Pons (tissue), 1 donor: ENCODE results near the gene PSMB5.
"Not testable (repeated sequence)": the region's sequence is repeated elsewhere in the genome, so short reads cannot be mapped to it uniquely, and the experiment has no call there.

Experiments used
- DNase-seq: peaks from one replicate; pipeline ENCODE4 v3.0.0-alpha.2; 2016; ENCODE audit warnings: low spot score

The PSMB5 gene

DNA sequence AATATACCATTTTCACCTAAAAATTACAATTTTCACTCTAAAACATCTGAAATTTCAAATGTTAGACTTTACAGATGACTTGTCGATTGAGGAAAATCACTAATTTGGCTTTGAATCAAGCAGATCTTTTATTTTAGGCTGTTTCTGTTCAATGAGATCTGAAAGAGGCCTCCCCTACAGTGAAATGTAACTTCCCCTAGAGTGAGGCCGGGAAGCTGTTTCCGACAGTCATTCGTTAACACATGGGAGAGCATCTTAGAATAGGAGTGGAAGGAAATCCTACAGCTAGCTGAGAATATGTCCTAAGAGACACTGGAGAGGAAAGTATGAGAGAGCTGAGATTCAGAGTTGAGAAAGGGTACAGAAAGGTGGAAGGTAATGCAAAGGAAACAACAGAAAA is 19.1 kb downstream of the PSMB5 start:
- DNase-seq: no peak

DNA sequence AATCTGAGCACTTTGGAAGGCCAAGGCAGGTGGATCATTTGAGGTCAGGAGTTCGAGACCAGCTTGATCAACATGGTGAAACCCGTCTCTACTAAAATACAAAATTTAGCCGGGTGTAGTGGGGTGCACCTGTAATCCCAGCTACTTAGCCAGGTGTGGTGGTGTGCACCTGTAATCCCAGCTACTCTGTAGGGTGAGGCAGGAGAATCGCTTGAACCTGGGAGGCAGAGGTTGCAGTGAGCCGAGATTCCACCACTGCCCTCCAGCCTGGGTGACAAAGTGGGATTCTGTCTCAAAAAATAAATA is 21.0 kb downstream of the PSMB5 start:
- not testable (repeated sequence) for DNase-seq

DNA sequence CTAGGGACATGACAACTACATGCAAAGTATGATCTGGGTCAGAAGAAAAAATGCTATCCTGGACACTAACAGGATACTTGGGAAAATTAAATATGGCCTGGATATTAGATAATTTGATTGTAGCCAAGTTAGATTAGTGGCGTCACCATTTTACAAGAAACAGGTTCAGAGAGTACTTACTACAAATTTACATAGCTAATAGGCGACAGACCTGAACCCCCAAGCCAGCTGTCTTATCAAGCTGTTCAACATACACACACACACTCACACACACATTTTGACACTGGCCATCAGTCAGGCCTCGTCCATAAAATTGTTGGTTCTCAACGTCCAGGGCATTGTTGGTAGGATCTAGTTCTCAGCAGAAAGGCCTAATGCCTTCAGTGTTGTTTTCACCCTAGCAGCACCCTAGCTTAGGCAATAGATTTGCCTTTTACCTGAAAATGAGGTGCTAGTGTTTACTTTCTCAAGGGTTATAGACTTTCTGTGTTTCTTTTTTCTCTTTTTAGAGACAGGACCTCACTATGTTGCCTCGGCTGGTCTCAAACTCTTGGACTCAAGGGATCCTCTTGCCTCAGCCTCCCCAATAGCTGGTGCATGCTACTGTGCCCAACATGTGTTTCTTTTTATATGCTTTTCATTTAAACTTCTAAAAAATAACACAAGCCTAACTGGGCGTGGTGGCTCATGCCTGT is 21.5 kb downstream of the PSMB5 start:
- no peak for DNase-seq

DNA sequence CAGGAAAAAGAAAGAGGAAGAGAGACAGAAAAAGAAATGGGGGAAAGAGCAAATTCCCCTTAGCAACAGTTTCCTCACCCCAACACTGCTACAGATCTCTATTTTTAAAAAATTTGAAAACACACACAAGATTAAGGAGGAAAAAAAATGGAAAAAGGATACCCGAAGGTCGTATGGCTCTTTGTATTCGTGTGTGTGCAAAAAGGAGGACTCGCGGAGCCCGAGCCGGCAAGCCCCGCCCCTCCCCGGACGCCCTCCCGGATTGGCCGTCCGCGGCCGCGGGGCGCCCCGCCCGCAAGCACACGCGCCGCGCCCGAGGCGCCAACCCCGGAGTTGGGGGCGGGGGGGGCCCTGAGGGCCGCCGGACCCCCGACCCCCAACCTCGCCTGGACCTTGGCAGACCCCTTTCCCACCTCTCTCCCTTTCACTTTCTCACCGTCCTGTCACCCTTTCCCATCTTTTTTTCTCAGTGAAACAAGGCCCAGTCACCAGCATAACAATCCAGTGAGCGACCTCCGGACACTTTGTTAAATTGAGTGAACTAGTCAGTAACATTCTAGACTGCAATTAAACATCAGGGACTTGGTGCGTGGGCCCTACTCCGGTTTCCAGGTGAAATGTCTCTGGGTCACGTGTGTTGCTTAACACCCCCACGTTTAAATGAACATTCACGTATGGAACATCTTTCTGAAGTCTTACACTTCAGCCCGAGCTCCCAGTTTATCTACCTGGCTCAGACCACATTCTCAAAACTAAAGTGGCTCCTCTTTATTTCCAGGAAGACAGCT is 24.6 kb downstream of the PSMB5 start, which contains the start of gene C14orf93:
Gene C14orf93 (minus strand): TSS at position 205 of the 788 bp plus-strand sequence. CDS start 11,120 bp downstream, outside the sequence.
- peak; percentile 69 for DNase-seq

DNA sequence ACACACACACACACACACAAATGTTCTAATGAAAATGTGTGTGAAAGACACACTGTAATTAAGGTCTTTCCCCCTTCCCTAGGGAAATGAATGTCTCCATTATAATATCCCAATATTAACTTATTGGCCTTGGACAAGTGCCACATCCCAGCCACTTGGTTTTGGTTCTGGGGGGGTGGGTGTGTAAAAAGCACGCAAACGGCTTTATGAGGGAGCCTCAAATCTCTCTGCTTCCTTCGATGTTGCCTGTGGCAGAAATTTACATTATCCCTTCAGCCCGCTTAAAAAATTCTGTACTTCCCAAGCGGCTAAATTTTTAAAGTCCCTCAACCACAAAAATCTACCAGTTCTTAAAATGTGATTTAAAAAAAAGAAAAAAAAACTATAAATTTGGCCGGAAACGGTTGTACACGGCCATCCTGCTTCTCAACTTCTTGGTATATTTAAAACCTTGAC is 25.2 kb downstream of the PSMB5 start:
- DNase-seq: no peak

DNA sequence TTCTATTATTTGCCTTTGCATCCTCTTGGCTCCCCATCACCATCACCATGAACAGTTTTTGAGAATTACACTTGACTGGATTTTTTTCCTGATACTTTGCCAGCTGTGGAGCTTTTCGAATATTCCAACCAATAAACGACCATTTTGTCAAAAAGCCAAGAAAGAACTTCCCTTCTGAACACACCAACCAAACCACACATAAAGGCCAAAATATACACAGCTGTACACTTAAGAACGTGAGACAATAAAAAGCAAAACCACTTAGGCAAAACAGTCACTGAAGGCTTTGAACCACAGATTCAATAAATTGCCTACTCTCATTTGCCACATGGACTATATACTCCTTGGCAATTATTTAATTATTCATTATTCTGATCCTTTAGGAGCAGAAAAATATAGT is 25.9 kb downstream of the PSMB5 start:
- no peak for DNase-seq

DNA sequence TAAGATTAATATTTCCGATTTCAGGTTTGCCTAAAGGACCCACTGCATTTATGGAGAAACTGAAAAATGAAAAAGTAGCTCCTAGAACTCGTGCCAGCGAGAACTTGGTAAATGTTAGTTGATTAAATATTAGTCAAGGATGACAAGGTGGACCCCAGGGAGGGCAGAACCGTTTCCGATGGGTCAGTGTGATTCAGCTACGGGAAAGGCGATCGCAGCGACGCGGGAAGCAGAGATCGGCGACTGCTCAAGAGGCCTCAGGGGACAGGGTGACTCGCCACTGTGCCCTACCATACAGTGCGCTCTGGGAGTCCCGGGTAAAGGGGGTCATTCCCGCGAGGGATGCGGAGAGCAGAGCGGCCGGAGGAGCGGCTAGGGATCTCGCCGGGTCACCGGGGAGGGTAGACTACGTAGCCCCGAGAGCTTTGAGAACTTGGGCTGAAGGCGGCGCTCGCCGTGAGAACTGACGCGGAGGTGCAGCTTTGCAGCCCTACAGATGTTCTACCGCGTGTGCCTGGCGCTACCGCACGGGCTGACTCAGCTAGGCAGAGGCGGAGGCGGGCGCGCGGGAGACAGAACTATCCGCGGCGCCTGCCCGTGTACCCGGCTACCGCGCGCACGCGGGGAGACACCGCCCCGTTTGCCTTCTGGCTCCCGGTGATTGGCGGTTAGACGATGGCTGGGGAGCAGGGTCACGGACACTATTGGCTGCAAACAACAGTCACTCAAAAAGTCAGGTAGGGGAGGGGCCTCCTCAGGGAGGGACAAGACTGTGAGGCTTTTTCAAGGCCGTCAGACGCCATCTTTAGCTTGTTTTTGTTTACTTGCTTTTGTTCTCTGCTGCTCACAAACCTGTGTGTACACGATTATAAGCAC is 27.9 kb downstream of the PSMB5 start:
- DNase-seq: peak; percentile 99

DNA sequence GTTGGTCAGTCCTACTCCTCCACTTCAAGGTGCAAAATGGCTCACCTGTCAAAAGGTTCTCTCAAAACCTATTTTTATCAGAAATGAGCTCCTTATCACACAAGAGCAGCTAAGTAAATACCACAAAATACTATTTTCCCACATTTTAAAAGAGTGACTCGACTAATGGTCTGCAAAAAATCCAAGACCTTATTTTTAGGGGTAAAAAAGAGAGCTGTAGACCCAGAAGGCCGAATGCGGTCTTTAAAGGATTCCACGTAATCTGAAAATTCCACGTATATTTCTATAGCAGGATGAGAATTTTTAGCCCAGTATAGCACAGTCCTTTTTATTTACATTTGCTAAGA is 28.5 kb downstream of the PSMB5 start:
- no peak for DNase-seq

DNA sequence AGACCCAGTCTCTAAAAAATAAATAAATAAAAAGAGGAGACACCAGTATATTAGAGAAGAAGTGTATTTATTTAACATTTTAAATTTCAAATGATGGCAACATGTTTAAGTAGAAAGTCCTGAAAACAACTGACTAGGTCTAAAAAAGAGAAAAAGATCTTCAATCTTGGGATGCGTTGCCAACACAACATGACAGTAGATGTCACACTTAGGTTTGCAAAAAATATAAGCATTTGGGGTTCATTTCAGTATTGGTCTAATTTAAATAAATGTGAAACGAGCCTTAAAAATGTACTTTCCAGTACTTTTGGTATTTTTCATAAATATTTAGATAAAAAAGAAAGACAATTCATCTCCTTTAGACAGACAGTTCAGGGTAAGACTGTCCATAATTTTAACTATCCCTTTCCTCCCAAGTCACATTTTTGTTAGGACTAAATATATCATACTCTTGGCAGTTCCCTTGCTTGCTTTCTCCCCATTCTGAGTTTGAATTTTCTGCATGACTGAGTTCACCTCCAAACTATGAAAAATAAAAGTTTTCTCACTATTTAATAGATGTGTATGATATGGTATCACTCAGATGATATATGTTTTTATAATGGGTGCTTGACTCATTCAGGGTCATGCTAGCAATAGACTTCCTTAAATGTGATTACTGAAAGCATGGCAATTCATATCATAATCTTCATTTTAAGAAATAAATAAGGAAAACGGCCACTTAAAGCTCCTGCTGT is 29.1 kb downstream of the PSMB5 start:
- no peak for DNase-seq

DNA sequence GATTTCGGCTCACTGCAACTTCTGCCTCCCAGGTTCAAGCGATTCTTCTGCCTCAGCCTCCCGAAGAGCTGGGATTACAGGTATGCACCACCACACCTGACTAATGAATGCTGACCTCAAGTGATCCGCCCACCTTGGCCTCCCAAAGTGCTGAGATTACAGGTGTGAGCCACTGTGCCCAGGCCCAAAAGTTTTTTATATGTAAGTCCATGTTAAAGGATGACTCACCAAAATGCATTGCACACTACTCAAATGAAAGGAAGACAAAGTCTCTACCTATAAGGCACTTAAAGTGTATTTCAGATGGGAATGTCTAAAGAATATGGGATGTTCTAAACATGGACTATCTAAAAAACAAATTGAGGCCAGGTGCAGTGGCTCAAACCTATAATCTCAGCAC is 30.4 kb downstream of the PSMB5 start:
- not testable (repeated sequence) for DNase-seq

DNA sequence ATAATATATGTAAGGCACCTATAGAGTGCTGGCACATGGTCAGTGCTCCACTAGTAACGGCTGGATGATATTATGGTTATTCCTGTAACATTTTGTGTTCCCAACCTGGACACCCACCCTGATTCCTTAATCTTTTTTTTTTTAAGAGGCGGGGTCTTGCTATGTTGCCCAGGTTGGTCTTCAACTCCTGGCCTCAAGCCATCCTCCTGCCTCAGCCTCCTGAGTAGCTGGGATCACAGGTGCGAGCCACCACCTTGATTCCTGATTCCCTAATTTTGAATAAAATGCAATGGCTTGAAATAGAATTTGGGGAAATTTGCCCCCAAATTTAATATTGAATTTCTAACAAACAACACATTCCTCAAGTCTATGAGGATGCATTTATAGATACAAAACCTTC is 32.1 kb downstream of the PSMB5 start:
- DNase-seq: no peak

DNA sequence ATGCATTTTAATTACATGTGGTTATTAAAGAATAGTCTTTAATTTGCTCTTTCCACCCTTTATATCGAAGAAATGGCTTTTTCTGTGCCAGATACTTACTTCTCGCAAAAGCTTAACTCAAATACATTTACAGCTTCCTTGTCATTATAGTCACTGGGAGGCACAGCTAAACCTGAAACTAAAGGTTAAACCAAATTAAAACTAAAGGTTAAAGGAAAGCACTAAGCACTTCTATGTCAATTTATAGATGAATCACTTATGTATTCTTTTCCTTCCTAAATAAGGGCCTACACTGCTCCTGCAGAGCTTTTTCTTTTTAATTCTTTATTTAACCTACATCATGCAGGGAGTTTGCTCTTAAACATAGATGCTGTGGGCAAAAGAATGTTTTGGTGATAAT is 33.8 kb downstream of the PSMB5 start:
- DNase-seq: no peak

DNA sequence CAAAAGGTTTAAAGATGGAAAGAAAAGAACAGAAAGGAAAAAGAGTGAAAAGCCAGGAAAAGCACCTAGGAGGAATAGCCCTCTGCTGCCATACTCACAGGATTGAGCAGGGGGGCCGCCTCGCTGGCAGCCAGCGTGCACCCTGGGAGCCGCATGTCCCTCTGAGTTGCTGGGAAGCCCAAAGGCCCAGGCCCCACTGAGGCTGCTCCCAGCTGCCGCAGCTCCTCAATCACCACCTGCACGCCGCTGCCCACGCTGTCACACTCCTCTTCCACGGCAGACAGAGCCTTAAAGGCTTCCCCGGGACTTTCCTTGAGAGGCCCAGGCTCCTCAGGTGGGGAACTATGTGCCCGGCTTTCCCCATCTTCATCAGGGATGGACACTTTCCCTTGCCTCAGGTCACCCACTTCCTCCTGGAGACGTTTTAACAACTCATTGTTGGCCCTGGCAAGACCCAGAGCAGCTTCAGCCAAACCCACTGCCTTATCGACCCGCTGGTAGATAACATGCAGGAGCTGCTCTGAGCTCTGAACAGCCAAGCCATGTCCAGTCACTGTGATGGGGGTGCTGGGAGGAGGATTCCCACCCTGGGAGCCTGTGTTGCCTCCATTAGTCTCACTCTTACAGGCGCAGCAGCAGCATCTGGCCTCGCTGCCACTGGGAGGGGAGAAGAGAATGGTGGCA is 36.2 kb downstream of the PSMB5 start:
- DNase-seq: no peak

DNA sequence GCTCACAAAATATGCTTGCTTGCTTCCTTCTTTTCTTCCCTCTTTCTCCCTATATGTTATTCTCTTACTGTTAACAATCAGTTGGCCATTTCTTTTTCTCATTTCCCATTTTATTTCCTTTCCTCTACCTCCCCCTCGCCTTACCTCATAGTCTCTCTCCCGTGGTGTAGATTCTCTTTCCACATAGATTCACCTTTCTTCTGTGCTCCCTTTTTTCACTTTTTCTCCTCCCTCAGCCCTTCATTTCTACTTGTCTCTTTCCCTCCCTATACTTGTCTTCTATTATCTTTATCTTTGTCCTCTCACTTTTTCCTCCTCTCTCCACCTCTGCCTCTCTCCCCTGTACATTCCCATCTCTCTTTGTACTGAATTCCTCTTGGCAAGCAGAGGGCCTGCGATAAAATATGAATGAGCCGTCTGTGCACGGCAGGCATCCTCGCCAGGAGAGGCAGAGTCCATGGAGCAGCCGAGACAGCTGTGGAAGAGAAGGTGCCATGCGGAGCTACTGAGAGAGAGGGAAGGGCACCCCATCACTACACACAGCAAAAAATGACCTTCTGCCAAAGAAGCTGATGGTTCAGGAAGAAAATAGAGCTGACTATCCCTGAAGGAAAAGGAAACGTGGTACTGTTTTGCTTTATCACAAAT is 36.9 kb downstream of the PSMB5 start:
- DNase-seq: no peak

DNA sequence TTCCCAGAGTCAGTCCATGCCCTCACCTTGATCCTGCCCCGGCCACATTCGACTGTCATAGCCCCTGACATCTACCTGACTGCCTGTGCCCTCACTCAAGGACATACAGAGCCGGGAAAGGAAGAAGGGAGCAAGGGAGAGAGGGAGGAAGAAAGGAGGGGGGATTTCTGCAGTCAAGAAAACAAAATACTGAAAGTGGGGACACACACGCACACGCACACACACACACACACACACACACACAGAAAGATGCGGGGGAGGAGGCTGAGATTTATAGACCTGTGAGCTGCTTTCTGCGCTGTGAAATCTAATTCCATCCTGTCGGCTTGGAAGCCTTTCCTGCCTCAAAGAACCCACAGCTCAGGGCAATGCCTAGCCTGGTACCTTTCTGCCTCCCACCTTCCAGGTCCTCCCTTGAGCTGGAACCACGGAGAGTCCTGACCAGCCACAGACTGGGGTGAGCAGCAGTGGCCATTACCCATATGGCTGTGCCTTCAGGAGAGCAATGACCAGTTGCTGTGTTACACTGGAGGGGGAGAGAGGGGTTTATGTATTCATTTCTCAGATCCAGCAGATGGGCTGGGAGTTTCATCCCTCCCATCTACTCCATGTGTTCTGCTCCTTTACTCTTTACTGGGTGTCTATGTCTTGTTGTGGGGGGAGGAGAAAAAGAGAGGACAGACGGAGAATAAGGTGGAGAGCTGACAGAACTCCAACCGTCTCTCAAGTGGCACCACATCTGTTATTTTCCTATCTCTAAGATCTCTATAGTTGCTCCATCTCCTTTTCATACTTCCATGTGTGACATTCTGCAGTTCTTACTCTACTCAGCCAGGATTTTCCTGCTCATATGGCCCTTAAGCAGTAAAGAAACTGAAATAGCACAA is 37.7 kb downstream of the PSMB5 start:
- DNase-seq: no peak

DNA sequence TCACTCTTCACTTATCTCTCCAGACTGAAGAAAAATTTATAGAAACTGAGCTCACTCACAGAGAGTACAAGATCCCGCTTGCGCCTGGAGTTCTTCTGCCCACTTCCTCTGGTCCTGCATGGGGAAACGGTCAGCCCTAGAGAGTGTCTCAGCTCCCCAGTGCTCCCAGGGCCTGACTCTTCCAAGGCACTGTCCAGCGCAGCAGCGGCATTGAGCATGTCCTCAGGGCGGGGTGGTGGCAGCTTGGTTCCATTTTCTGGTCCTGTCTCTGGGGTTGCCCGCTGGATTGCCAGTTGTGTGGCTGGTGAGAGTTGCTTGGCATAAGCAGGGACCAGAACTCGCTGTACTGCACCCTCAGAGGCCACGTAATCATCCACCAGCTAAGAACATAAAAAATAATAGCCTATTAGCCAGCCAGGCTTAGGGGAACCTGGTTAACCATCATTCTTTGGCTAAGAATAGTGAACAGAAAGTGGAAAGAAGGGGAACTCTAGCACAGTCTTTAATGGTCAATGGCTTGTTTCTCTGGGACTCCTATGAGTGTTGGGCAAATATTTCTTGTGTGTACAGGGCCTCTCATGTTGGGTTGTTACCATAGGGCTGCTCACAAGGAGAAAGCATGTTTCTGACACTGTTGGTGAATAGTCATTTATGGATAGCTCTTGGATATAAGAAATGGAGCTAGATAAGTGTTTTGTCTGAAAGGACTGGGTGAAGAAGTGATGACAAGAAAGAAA is 38.6 kb downstream of the PSMB5 start:
- no peak for DNase-seq

DNA sequence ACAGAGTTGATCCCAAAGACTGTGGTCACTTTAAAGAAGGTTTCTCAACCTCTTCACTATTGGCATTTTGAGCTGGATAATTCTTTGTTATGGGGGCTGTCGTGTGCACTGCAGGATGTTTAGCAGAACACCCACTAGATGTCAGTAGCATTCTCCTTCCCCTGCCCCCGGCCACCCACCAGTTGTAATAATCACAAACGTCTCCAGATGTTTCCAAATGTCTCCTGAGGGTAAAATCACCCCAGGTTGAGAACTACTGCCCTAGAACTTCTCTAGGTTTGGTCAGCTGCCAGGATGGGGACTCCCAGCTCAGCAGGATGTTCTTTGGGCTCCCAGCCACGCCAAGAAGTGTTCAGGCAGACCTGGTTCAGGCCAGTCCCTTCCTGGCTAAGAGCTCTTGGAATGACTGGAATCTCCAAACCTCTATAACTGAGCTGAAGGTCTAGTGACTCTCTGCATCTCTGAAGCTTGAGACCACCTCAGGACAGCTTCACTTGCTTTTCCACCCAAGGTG is 39.9 kb downstream of the PSMB5 start:
- peak; percentile 20 for DNase-seq

DNA sequence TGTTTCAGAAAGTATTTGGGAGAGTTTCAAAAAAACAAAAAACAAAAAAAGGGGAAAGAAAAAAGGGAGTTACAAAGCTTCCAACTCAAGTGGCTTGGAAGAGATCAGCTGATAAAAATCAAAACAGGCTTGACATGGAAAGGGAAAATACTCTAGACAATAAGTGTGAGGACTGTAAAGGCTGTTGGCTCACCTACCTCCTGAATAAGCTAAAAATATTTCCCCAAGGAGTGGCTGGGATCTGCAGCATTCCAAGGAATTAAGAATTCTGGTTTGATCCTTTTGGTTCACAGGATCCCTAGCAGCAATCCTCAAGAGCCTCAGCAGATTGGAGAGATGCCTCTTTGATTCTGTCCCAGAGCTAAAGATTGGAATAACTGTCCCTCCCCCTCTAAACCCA is 41.2 kb downstream of the PSMB5 start:
- DNase-seq: no peak

DNA sequence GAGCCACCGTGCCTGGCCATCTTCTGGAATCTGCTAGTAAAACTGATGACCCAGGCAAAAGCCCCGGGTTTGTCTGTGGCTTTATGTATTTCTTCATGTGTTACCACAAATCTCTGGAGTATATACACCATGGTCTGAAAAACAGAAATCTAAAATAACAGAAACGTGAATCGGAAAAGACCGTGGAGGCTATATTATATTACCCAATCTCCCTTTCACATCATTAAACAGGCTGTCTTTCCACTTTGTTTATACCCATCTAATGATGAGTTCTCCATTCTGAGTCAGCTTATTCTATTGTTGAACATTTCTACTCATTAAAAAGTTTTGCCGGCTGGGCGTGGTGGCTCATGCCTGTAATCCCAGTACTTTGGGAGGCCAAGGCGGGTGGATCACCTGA is 42.8 kb downstream of the PSMB5 start:
- DNase-seq: no peak
